T-helper 2 cell treated with Interferon-gamma antibody and Interleukin-4, amounts not matched to agents 5 μg/mL and 100 μg/mL, for 36 hours (primary cell): Measurements from ENCODE around the gene DNAJB13.
"Not testable (repeated sequence)": the region's sequence is repeated elsewhere in the genome, so short reads cannot be mapped to it uniquely, and the experiment has no call there.

Experiments
- DNase-seq: peaks from one replicate; pipeline ENCODE4 v3.0.0; 2021; ENCODE audit warnings: low spot score
- H3K27ac Mint-ChIP-seq: one replicate; pipeline ENCODE4 v1.8.0; 2021; ENCODE audit warnings: mild to moderate bottlenecking, mixed read lengths
- H3K27me3 Mint-ChIP-seq: one replicate; pipeline ENCODE4 v1.8.0; 2021; ENCODE audit warnings: low read depth, mixed read lengths
- H3K36me3 Mint-ChIP-seq: one replicate; pipeline ENCODE4 v1.8.0; 2021; ENCODE audit warnings: low read depth, mixed read lengths
- H3K4me1 Mint-ChIP-seq: one replicate; pipeline ENCODE4 v1.8.0; 2021; ENCODE audit warnings: low read depth, mixed read lengths
- H3K4me3 Mint-ChIP-seq: one replicate; pipeline ENCODE4 v1.8.0; 2022; ENCODE audit warnings: mild to moderate bottlenecking, moderate library complexity, mixed read lengths
- H3K9me3 Mint-ChIP-seq: one replicate; pipeline ENCODE4 v1.8.0; 2021; ENCODE audit warnings: mixed read lengths

DNAJB13 gene

DNA sequence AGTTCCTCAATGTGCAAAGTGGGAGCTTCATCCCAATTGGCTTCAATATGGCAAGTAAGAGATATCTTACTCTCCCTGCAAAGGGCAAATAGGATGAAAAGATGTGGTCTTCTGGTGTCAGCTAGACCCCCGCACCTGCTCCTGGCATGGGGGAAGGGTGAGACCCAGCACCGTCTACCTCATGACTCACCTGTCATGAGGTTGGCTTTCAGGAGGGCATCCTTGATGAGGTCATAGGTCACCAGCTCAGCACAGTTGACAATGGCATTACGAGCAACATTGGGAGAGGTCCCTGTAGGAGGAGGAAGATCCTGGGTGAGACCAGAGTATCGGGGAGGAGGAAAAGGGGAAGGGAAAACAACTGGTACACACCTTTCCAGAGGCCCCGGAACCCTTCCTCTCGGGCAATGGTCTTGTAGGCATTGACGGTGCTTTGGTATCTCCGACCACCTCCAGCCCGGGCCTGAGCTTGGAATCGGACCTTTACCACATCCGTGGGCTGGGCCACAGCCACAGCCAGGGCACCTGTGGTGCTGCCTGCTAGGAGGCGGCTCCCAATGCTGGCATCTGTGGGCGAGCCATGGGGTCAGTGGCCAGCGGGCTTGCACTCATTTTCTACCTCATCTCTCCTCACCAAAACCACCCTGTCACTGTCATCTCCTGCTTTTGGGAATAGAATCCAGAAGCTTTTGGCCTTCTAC lies 25.8 kb downstream of the DNAJB13 start:
- Mint-ChIP-seq H3K27ac (peak overlapping the region; percentile 67), H3K36me3 (peaks cover 85% of the 10 kb centered on the region), H3K4me1 (peaks cover 72% of the 10 kb centered on the region), H3K4me3 (no peak overlapping the region), H3K9me3 (no peaks in the 10 kb centered on the region), H3K27me3 (no peaks in the 10 kb centered on the region)
- no peak for DNase-seq

DNA sequence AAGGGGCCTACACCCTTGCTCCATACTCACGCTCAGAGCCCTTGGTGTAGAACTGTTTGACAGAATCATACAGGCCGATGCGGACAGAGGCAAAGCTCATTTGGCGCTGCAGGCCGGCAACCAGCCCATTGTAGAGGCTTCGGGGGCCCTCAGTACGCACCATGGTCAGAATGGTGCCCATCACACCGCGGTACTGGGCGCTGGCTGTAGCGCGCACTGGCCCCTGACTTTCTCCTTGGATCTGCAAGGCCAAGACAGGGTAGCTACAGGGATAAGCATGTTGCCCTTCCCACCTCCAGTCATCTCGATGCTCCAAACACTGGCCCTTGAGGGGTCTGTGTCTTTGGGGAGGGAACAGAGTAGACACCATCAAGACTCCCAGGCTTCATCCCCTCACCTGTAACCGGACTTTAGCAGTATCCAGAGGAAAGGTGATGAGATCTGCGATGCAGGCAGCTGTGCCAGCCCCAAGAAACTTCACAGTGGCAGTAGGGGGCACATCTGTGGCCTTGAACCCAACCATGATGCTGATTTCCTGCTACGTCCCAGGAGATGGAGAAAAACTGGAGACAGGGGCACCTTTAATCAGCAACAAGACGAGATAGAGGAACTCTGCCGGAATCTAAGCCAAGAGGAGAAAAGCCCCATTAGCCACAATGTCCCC lies 27.2 kb downstream of the DNAJB13 start:
- Mint-ChIP-seq H3K4me3 (peak overlapping the region; percentile 97), H3K9me3 (no peaks in the 10 kb centered on the region), H3K27ac (peak overlapping the region; percentile 67), H3K27me3 (no peaks in the 10 kb centered on the region), H3K4me1 (peaks cover 65% of the 10 kb centered on the region), H3K36me3 (peaks cover 88% of the 10 kb centered on the region)
- no peak for DNase-seq

DNA sequence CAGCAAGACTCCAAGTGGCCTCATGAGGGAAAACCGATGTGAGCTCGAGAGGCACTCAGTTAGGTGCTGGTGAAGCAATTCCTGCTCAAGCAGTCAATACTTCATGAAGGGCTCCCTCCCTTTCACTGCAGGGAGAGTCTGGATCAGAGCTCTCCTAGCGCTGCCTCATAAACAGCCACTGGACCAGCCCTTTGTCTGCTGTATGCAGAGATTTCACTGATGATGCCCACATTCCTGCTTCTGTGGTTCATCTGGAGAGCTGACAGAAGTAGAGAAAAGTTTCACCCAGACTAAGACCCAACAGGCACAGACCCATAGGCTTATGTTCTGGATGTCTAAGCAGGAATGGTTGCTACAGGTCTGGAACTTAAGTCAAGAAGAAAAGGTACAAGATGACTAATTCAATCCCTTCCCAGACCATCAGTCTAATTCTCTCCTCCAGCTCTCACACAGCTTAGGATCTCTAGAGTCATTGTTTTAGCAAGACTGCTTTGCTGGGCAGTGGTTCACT lies 27.8 kb downstream of the DNAJB13 start:
- Mint-ChIP-seq H3K27me3 (no peaks in the 10 kb centered on the region), H3K9me3 (no peaks in the 10 kb centered on the region), H3K4me1 (peaks cover 68% of the 10 kb centered on the region), H3K27ac (peak overlapping the region; percentile 94), H3K36me3 (peaks cover 86% of the 10 kb centered on the region), H3K4me3 (peak overlapping the region; percentile 97)
- no peak for DNase-seq

DNA sequence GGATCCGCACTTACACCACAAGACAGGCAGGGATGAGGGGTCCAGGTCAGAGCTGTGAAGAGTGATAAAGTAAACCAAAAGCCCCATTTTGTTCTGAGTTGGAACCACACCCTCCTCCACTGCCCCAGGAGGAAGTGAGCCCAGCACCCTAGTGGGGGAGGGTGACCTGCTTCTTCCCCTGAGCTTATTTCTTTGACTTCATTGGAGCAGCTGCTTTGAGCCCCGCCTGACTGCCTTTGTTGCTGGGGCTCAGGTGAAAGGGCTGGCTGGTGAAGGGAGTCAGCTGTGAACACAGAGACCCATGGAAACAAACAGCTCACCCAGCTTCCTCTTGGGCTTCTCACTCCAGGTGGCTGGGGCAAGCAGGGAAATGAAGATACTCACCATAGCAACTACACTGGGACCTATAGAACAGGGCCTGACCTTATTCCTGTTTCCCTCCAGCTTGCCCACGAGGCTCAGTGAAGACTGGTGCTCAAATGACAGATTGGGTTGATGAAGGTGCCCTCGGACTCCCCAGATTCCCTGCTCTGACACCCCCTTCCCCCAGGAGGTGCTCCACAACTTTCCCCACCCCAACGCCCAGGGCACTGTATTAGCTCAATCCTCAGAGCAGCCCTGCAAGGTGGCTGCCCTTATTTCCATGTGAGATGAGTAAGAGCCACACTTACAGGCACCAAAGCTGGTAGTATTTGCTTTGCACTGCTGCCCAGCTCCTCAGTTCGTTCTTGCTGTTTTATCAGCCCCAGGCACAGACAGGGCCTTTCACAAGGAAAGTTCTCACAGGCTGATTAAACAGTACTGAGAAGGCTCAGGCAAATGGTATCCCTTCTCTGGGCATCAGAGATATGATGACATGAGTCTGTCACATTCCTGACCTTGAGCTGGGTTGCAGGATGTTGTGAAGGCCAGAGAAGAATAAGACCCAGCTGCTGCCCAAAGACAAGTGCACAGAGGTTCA lies 29.5 kb downstream of the DNAJB13 start:
- H3K27ac Mint-ChIP-seq, result peak overlapping the region; percentile 95
- peak; percentile 60 for DNase-seq
- no peaks in the 10 kb centered on the region for H3K9me3 Mint-ChIP-seq
- H3K4me1 Mint-ChIP-seq, result peaks cover 64% of the 10 kb centered on the region
- no peaks in the 10 kb centered on the region for H3K27me3 Mint-ChIP-seq
- peaks cover 71% of the 10 kb centered on the region for H3K36me3 Mint-ChIP-seq
- H3K4me3 Mint-ChIP-seq, result peak overlapping the region; percentile 97

DNA sequence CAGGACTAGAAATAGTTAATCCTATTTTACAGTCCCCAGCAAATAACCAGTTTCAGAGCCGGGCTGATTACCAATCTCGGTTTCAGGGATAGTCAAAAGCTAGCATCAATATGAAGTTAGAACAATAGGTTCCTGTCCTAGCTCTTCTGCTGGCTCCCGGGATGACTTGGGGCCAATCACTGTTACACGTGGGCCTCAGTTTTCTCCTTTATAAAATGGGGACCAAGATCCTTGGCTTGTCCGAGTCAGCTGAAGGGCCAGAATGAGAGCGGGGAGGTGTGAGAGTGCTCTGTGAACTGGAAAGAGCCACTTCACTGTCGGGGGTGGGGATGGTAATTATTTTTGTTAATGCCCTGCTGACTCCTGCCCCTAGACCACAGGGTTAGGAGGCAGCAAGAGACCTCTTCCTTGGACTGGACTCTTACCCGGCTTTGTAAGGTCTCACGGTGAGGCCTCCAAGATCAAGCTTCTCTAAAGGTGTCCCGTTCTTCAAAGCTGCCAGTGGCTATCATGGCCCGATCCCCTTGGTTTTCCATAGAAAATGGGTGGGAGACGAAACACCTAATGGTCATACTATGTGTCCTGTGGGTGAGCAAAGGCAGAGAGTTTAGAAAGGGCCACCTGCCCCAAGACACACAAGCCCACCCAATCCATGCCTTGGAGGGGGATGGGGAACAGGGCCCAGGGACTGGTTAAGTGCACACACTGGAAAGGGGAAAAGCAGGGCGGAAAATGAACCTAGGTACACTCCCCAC lies 30.4 kb downstream of the DNAJB13 start:
- Mint-ChIP-seq H3K27ac (peak overlapping the region; percentile 95), H3K27me3 (no peaks in the 10 kb centered on the region), H3K4me1 (peaks cover 65% of the 10 kb centered on the region)

DNA sequence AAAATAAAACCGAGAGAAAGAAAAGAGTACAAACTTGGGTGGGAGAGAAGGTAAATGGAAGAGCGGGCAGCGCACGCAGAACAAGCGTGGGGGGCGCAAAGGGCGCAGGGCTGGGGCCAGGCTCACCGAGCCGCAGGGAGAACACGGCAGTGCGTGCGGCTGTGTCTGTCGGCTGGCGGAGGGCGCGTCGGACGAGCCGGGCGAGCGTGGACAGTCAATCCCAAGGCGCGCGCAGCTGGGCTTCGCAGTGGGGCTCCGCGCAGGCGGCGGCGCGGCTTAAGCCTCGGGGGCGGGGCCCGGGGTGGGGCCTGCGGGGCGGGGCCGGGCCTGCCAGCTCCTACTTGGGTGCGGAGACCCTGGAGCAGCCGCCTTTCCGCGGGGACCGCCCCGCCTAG lies 31.8 kb downstream of the DNAJB13 start, which contains the start of gene UCP2:
Gene UCP2, minus strand, starts transcription at position 249 of the 395 bp plus-strand sequence. CDS start 4,465 bp downstream, outside the sequence.
- H3K36me3 Mint-ChIP-seq, result peaks cover 49% of the 10 kb centered on the region
- DNase-seq, result peak; percentile 85
- peak within 1 kb of the TSS; percentile 97 for H3K4me3 Mint-ChIP-seq
- no peaks in the 10 kb centered on the region for H3K27me3 Mint-ChIP-seq
- H3K9me3 Mint-ChIP-seq, result no peaks in the 10 kb centered on the region
- H3K4me1 Mint-ChIP-seq, result peaks cover 55% of the 10 kb centered on the region
- peak within 1 kb of the TSS; percentile 98 for H3K27ac Mint-ChIP-seq

More for the DNA sequence above, 30.4 kb downstream of the DNAJB13 start:
- Mint-ChIP-seq H3K36me3 (peaks cover 63% of the 10 kb centered on the region), H3K9me3 (no peaks in the 10 kb centered on the region), H3K4me3 (peak overlapping the region; percentile 97)
- no peak for DNase-seq

DNA sequence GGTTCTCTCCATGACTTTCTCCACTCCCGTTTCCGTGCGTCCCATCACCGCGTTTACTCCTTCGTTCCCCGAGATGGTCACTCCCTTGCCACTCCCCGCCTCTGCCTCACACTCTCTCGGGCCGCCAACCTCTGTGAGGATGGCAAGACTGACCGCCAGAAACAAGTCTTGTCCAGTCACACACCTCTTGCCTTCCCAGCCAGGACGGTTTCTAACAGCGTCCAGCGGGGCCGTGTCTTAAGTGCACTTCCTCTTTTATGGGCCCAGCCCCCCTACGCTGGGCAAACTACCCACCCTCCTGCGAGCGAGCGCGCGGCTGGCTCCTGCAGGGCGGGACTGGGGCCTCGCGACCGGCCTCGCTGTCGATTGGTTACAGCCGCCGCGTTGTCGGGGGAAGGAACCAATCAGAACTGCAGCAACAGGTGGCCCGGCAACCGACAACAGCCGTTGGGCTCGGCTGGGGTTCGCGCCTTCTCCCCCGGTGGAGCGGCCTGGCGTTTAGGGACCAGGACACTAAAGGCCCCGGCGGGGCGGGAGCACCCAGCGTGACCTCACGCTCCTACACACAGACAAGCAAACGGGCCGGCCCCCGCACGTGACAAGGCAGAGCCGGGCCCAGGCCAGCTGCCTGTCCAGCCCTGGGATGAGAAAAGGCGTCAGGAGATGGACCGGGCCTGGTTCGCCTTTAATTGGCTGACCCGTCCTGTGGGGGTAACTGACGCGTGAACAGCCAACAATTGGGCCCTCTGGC lies 32.3 kb downstream of the DNAJB13 start:
- peaks cover 43% of the 10 kb centered on the region for H3K36me3 Mint-ChIP-seq

DNA sequence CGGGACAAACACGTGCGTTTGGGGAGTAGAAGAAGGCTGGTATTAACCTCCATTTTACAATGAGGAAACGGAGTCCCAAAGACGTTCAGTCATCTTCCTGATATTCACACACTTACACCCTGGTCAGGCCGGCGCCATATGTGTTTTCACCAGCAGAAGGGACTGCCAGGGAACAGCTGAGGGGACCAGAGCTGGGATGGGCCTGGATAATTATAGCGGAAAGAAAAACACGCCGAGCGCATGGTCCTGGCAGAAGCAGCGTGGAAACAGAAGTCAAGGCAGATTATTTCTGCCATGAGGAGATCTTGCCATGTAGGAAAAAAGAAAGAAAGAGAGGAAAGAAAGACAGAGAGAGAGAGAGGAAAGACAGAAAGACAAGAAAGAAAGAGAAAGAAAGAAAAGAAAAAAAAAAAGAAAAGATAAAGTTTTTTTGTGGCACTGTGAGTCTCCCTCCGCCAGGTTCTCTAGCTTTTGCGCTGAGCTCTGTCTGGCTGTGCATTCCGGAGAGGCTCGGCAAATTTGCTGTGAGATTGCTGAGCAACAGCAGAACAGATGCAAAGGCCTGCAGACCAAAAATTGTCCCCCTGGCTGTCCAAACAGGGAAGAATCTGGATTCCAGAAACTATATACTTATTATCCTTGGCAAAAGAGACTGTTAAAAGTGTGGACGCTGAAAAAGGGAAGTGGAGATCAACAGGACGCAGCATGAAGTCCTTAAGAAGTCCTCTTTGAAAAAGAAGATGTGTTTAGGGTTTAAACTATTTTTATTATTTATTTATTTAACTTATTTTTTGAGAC lies 33.1 kb downstream of the DNAJB13 start:
- peaks cover 42% of the 10 kb centered on the region for H3K4me1 Mint-ChIP-seq

More for the DNA sequence above, 32.3 kb downstream of the DNAJB13 start:
- DNase-seq, result peak; percentile 94
- no peaks in the 10 kb centered on the region for H3K9me3 Mint-ChIP-seq
- H3K4me3 Mint-ChIP-seq, result peak overlapping the region; percentile 97
- H3K27me3 Mint-ChIP-seq, result no peaks in the 10 kb centered on the region
- peaks cover 49% of the 10 kb centered on the region for H3K4me1 Mint-ChIP-seq
- H3K27ac Mint-ChIP-seq, result peak overlapping the region; percentile 98

DNA sequence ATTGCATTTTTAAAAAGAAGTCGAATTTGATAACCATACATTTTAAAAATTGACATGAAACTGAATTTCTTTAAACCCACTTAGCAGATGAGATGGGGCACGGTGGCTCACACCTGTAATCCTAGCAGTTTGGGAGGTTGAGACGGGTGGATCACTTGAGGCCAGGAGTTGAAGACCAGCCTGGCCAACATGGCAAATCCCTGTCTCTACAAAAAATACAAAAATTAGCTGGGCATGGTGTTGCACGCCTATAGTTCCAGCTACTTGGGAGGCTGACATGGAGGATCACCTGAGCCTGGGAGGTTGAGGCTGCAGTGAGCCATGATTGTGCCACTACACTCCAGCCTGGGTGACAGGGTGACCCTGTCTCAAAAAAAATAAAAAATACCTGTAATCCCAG lies 34.8 kb downstream of the DNAJB13 start:
- not testable (repeated sequence) for DNase-seq, H3K27me3 Mint-ChIP-seq, H3K9me3 Mint-ChIP-seq
- Mint-ChIP-seq H3K36me3 (peaks cover 20% of the 10 kb centered on the region), H3K27ac (peak overlapping the region; percentile 41), H3K4me3 (peak overlapping the region; percentile 24), H3K4me1 (peaks cover 27% of the 10 kb centered on the region)

More for the DNA sequence above, 33.1 kb downstream of the DNAJB13 start:
- no peak for DNase-seq
- H3K27ac Mint-ChIP-seq, result peak overlapping the region; percentile 98
- no peaks in the 10 kb centered on the region for H3K27me3 Mint-ChIP-seq
- H3K4me3 Mint-ChIP-seq, result peak overlapping the region; percentile 97
- peaks cover 36% of the 10 kb centered on the region for H3K36me3 Mint-ChIP-seq
- no peaks in the 10 kb centered on the region for H3K9me3 Mint-ChIP-seq

DNA sequence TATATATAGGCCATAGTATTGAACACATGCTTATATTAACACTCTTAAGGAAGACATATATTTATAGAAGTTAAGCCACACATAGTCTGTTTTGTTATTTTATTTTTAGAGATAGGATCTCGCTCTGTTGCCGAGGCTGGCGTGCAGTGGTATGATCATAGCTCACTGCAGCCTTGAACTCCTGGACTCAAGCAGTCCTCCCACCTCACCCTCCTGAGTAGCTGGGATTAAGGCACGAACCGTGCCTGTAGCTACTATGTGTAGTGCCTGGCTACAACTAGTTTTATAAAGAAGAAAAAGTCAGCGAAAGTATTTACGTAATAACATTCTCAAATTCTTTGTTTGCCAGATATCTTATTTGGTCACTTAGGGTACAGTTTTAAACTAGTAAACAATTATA lies 37.4 kb downstream of the DNAJB13 start:
- Mint-ChIP-seq H3K4me3 (no peak overlapping the region), H3K4me1 (peaks cover 23% of the 10 kb centered on the region), H3K27me3 (no peaks in the 10 kb centered on the region), H3K36me3 (no peaks in the 10 kb centered on the region), H3K27ac (no peak overlapping the region), H3K9me3 (no peaks in the 10 kb centered on the region)
- no peak for DNase-seq

DNA sequence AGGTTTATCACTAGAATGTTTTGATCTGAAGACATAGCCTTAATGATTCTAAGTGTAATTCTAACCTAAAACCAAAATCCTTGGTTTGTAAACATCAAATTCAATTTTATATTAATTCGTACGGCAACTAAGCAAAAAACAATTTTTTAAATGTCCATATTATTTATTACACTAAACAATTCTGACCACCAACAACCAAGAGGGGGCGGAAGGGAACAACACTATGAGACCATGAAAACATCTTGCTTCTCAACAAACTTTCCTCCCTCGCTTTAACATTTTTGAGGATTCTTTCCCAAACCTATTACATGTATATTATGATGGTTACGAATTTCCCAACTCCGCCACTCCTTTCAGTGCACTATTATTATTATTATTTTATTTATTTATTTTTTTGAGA lies 38.3 kb downstream of the DNAJB13 start:
- Mint-ChIP-seq H3K27ac (no peak overlapping the region), H3K36me3 (no peaks in the 10 kb centered on the region), H3K9me3 (no peaks in the 10 kb centered on the region), H3K4me1 (peaks cover 14% of the 10 kb centered on the region), H3K27me3 (no peaks in the 10 kb centered on the region), H3K4me3 (no peak overlapping the region)
- DNase-seq, result no peak

DNA sequence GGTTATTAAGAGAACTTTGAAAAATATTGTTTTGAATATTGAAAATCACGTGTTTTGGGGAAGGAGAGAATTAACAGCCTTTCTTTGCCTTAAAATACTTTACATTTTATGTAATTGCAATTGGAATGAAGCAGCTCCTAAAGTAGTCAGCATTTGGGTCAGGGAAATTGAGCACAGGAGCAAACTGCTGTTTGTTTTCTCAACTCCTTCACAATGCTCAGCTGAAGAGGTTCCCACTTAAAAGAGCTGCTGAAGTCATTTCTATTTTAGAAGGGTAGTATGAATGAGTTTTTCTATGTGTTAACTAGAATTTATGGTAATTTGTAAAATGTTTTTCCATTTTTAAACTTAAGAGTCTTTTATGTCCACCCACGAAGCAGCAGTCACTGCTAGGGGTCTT lies 39.9 kb downstream of the DNAJB13 start:
- no peak for DNase-seq
- Mint-ChIP-seq H3K27ac (no peak overlapping the region), H3K36me3 (no peaks in the 10 kb centered on the region), H3K9me3 (no peaks in the 10 kb centered on the region), H3K4me3 (no peak overlapping the region), H3K4me1 (peaks cover 18% of the 10 kb centered on the region), H3K27me3 (no peaks in the 10 kb centered on the region)
